GM19324 (cell line): ENCODE measurements around the gene CKS1B.

Experiments used
- ATAC-seq: cut with Tn5 transposase; IDR thresholded peaks from one replicate; pipeline ENCODE4 v1.9.1; 2021; ENCODE audit warnings: mild to moderate bottlenecking, moderate library complexity; ENCODE audit not compliant: unreplicated experiment, low FRiP score

The CKS1B gene

DNA sequence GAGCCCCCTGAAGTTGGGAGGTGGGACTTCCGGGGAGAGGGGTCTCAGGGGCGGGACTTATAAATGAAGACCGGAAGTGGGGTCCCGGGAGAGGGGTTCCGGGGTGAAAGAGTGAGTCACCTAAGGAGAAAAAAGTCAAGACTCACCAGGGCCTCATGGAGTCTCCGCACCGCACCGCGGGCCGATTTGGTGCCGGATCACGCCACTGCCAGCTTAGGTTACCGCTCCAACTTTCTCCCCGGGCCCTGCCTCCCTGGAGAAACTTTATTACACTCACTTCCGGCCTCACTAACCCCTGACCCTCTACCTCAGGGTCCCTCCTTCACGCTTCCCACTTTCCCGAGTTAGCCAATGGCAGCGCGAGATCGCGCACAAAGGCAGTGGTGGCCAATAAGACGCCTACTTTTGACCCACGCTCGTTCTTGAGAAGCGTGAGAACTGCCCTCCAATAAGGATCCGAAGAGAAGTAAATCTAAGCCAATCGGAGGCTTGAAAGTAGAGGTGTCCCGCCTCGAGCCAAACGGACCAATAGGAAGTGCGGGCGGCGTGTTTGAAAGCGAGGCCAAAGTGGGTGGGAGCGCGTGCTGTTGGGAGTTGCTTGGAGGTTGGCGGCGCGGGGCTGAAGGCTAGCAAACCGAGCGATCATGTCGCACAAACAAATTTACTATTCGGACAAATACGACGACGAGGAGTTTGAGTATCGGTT lies at the start of gene CKS1B:
CKS1B (plus strand) TSS at position 580 of the 706 bp plus-strand sequence; CDS start at position 645, 65 bp downstream.
- peak; percentile 82 for ATAC-seq

DNA sequence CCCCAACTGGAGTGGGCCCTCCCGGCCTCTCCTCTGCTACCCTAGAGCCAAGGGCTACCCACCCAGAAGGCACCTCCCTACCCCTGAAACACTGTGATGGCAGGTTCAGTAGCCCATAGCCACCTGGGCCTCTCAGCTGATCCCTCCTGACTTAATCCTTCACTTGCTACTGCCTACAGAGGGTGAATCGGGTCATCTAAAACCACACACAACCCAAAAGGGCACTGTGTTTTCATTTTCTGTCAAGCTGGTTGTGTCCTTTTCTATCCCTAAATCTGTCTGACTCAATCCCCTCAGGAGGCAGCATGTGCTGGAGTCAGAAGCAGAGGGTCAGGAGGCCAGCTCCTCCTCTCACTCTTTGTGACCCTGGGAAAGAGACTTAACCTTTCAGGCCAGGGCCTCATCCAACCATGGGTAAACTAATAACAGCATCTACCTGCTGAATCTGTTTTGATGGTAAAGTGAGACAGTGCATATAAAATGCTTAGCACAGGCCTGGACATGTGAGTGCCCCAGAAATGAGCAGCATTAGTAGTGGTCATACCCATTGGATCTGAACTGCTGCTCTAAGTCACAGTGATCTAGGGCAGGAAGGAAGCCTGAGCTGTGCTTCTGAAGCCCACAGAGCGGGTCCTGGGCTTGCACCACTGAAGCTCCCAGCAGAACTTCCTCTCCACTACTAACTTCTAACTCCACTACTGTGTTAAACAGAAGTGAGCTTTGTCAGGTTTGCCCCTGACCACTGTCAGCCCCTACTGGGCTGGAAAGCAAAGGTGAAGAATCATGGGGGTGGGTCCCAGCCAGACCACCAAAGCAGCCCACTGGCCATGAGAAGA lies 48.9 kb upstream of the CKS1B start:
- ATAC-seq: no peak

DNA sequence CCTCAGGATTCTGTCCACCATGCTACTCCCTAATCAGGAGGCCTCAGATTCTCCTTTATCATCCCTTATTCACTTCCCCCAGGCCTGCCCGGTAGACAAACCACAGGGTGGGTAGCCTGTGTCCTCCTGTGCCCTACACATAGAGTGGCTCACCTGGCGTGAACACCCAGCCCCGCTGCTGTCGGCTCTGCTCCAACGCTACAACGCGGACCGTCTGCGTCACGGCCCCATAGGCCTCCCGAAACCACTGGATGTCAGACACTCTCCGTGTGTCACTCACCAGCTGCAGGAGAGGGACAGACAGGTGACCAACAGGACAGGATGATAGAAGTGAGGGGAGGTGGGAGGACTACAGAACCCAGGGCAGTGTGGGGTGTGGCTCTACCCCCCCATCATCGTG lies 48.3 kb upstream of the CKS1B start:
- ATAC-seq: no peak

DNA sequence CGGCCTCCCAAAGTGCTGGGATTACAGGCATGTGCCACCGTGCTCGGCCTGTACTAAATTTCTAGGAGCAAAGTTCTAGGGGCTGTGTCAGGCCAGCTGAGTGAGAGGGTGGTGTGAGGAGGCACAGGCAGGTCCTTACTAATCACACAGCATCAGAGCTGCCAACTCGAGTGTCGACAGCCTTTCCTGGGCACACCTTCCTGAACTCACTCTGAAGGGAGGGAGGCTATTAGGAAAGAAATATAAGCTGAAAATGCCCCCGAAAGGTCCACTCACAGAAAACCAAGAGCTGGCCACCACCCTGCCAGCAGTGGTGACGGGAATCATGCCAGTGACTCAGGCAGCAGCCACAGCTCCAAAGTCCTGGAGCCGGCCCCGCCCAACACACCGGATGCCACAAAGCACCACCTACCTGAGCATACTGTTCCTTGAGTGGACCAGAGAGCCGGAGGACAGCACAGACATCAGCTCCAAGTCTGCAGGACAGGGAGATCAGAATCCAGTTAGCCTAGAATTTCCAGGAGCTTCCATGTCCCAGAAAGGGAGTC lies 42.5 kb upstream of the CKS1B start:
- ATAC-seq: no peak

DNA sequence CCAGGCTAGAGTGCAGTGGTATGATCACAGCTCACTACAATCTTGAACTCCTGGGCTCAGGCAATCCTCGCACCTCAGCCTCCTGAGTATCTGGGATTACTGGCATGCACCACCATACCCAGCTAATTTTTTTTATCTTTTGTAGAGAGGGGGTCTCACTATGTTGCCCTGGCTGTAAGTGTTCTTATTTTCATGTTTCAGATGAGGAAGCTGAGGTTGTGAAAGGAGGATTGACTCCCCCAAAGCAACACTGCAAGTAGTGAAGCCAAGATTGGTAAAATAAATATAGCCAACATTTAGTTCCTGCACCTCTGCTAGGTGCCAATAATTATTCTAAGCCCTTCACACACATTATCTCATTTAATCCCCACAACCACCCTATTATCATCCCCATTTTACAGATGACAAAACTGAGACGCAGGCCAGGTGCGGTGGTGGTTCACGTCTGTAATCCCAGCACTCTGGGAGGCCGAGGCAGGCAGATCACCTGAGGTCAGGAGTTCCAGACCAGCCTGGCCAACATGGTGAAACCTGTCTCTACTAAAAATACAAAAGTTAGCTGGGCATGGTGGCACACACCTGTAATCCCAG lies 40.0 kb upstream of the CKS1B start:
- ATAC-seq: no peak

DNA sequence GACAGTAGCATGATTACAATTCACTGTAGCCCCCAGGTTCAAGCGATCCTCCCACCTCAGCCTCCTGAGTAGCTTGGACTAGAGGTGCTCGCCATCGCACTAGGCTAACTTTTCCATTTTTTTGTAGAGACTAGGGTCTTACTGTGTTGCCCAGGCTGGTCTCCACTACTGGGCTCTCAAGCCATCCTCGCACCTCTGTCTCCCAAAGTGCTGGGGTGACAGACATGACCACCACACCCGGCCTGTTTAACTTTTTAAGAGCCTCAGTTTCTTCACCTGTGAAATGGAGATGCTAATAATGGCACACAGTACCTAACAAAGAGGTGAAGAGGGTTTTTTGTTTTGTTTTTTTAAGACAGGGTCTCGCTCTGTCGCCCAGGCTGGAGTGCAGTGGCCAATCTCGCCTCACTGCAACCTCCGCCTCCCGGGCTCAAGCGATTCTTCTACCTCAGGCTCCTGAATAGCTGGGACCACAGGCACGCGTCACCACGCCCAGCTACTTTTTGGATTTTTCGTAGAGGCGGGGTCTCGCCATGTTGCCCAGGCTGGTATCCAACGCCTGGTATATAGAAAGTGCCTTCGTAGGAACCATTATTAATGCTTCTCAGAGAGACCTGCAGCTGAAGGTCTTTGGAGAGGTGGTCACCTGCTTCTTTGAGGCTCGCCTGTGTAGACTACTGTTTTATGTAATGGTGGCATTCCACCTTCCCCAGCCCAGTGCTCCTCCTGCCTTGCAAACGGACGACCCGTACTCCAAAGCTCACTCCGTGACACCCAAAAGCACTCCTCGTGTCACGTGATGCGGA lies 38.5 kb upstream of the CKS1B start:
- no peak for ATAC-seq

DNA sequence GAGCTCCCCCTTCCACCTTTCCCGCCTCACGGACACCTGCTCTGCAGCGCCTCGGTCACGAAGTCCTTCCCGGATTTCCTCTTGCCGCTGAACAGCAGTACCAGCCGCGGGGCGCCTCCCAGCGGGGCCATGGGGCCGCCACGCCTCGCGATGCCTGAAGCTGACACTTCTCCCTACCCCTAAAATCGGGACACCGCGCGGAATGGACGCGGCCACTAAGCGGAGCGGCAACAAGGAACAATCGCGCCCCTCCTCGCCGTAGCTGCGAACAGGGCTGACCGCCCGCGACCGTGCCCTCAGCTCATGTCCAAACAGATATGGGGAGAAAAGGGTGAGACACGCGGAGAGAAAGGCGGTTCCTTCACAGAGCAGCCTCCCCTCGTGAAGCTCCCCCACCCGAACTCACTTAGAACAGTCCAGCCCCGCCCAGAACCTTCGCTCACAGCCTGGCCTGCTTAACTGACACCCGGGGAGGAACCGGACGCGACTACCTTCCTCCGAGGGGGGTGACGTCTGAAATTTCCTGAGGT lies 37.9 kb upstream of the CKS1B start, which contains the start of gene PMVK:
PMVK (minus strand) TSS at position 165 of the 530 bp plus-strand sequence; CDS start at position 131, 34 bp downstream.
- peak; percentile 80 for ATAC-seq

DNA sequence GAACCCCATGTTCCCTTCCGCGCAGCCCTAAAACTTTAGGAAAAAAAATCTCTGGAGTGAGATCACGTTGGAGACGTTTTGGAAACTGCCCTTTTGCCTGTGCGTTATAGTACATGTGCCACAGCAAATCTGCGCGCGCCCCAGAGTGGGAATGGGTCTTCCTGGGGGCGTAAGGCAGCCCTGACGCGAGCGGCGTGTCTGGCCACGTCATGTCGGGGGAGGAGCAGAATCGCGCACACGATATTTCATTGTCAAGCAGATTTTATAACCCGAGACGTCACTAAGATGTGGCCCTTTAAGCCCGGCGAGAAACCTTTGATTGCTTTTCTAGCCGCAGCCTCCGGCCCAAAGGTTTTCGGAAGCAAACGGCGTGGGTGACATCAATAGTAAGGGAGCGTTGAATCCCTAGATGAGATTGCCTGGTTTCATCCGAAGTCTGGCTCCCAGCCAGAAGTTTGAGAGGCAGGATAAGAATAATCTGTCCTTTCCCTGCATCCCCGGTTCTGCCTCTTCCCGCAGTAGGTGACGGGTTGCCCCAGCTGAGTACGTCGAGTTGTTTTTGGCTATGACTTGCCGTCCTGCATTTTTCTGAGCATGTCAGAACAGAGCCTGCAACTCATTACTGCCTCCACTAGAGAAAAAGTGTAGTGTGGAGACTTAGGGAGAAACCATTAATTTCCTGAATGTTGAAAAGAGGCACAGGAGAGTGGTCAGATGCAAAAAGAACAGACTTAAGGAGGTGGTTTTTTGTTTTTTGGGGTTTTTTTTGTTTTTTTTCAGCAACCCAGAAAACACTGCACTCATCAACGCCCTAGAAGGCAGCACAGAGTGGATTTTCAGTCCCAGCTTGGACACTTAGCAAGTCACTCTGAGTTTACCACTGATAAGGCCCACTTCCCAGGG lies 37.1 kb upstream of the CKS1B start:
- ATAC-seq: peak; percentile 69

DNA sequence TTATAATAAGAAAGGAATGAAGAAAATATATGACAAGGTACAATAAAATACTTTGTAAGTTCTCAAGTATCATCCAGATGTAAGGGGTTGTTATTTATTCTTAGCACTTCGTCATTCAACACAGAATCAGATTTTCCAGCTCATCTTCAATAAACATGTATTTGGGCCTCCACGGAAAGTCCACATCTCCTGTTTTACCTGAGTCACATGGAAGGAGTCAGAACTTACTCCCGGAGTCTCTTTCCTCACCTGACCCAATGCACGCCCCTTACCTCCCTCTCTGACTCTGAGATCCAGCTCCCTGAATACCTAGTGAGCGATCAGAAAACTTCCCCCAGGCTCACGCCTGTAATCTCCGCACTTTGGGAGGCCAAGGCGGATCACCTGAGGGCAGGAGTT lies 36.5 kb upstream of the CKS1B start:
- no peak for ATAC-seq

DNA sequence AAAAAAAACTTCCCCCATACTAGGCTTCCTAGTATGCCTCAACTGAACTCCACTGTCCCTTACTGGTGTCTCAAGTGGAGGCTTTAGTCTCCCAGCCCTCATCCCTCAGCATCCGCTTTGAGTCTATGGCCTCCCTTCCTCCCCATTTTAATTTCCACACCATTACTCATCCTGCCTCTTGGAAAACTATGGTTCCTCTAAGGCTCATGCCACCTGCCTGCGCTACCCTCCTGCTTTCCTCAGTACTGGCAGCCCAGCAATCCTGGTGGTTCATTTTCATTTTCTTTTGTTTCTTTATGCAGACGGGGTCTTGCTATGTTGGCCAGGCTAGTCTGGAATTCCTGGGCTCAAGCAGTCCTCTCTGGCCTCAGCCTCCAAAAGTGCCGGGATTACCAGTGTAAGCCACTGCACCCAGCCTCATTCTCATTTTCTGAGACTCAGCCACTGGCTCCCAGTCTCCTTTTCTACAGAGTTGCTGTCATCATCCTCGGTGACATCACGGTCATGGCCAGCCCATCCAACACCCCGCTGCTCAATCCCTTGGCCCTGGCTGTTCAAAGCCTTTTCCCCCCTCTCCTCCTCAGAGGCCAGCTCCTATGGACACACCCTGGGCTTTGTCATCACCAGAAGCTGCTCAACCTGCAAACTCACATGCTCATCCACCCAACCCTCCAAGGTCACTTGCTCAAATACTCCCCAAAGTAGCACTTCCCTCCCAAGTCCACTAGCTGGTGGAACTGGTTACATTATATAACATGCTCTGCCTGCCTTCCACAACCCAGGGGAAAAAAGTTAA lies 35.7 kb upstream of the CKS1B start:
- ATAC-seq: no peak

DNA sequence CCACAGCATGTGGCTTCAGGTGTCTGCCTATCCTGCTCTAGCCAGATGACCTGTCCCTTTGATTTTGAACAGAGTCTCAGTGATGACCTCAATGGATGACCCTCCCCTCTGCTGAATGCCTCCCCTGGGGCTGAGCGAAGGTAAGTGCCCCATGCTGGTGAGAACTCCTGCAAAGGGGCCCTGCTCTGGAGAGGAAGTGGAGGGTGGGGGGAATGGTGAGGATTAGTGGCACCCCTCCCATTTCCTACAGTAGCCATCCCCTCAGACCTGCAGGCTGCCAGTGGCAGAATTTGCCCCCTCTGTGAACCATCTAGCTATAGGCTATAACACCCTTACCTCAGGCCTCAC lies 34.3 kb upstream of the CKS1B start:
- no peak for ATAC-seq

DNA sequence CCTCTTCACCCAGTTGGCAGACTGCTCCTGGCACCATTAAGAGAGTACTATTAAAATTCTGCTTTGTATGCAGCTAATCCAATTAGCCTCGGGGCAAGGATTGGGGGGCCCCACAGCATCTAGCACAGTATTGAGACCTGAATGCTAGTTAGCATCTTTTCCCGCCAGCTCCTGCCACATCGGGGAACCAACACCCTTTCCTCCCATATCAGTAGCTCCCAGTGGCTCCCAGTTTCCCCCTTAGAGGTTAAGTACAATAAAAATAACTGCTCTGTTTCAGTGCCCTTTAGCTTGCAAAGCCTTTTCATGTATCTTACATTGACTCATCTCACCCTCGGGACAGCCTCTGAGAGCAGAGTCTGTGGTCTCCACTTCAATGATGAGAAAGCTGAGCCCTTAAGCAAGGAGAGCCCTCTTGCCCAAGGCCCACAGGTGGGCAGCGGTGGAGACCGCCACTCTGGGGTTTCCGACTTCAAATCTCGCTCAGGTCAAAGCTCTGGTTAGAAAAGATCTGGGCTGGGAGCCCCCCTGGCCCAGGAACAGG lies 33.8 kb upstream of the CKS1B start:
- ATAC-seq: no peak

DNA sequence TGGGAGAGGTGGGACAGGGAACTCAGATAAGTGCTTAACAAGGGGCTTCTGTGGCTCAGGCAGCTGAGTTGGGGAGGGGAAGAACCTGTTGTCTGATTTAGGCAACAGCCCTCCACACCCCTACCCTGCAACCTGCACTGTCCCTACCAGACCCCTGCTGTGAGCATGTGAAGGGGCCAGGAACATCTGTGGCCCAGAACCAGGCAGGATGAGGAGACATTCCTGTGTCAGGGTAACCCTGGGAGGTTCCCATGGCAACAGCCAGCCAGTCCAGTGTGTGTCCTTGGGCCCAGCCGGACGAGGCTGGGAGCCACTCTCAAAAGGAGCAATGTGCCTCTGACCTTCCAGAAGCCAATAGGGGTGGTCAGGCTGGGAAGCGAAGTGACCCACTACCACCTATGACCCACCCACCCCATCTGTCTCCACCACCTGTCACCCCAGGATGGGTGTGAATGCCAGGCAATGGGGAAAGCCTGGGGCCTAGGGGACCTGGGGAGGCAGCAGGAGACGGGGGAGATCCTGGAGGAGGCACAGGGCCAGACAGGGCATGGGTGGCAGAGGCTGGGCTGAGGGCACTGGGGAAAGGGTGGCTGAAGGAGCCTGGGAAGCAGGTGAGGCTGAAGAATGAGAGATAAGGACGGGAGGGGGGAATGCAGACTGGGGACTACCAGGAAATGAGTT lies 33.0 kb upstream of the CKS1B start:
- ATAC-seq: no peak

DNA sequence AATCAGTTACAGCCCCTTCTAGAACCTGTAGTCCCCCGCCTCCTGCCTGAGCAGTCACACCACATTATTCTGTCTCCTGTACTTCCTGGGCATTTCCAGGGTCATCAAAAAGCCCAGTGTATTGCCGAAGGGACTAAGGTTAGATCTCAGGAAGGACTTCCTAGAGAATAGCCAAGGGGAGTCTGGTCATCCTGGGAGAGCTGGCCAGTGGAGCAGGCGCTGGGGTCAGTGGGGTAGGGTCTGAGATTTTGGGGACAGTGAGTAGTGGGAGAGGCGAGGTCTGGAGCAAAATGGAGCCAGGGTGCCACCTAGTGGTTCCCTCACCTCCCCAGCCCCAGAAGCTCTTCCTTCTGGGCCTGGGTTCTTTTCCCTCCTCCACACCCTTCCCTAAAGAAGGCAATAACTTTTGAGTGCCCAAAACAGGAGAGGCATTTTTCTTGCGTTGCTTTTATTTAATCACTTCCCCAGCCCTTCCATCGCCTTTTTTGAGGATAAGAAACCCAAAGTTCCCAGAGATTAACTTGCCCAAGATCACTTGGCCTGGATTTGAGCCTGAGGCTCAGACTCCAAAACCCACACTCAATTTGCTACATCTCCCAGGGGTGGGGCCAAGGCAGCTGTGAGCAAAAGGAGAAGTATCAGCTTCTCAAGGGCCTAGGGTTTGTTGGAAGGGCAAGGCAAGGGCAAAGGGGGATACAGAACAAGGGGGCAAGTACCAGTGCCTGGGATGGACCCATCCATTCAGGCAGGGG lies 30.7 kb upstream of the CKS1B start:
- no peak for ATAC-seq

DNA sequence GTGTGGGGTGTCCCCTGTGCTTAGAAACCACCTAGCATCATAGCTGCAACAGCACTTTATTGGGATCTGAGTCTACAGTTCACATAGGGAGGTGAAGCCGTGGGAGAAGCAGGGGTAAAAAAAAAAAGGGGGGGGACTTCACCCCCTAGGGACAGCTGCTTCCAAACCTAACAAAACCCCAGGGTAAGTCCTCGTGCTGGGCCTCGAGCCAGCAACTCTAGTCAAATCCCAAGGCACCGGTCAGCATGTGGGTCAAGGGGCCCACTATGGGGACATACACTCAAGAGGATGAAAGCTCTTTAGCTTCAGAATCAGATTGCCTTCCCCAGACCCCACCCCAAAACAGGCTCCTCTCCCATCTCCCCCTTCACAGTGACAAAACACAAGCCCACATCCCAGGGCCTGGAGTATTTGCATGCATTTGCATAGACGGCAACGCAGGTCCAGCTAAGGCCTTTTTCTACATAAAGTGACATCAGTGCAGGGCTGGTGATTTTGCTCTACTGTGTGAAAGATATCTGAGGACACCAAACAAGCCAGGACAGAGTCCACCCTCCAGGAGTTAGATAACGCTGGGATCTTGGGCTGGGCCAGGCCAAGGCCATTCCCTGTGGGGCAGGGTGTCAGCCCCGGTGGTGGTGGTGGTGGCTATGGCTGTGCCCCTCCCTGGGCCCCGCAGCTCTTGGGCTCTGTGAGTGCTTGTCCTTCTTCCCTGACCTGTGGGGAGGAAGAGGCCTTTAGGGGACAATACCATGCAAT lies 29.9 kb upstream of the CKS1B start:
- no peak for ATAC-seq
